ENCODE results near the gene DAAM1. TPM values are rescaled to one million over a fixed set of nuclear protein-coding genes. Genes with fewer than 3 reads are reported as not detected.

DAAM1 gene
- total and polyA plus RNA-seq, 2 donors (not counting 1 experiment from before 2014, with no cell fraction given) = 11.2 to 34.3 TPM

- ChIA-PET CTCF (interaction anchor here (0.7 kb wide), 1 partner anchor 37 kb away, joined by 3 read pairs; no protein-coding TSS in a partner anchor), POLR2A (no interaction called here)
- Histone ChIP-seq H3K4me3 (ENCODE audit: control extremely low read depth in 1 of 5, extremely low read depth in 1 of 5, insufficient read depth in 1 of 5, low read depth in 2 of 5, low read length in 4 of 5) (no peak overlapping the region), H2AFZ (ENCODE audit: insufficient read depth, low read depth, low read length, poor library complexity, severe bottlenecking) (no peak overlapping the region), H3K9me3 (ENCODE audit: control extremely low read depth in 1 of 3, control insufficient read depth in 2 of 3, insufficient read depth in 1 of 3, low read length in 2 of 3) (no peaks in the 10 kb centered on the region), H3K9ac (ENCODE audit: low read length) (no peak overlapping the region), H3K27ac (ENCODE audit: low read length in 2 of 2) (no peak overlapping the region), H3K36me3 (replicated peaks in 1 of 2; ENCODE audit: control extremely low read depth in 1 of 2, control insufficient read depth in 1 of 2, extremely low read depth in 1 of 2, insufficient read depth in 2 of 2, low read length in 1 of 2) (no peaks in the 10 kb centered on the region), H3K4me1 (ENCODE audit: control insufficient read depth in 2 of 2, insufficient read depth in 2 of 2, low read length in 2 of 2) (no peaks in the 10 kb centered on the region), H4K20me1 (ENCODE audit: control insufficient read depth, insufficient read depth, low read length, poor library complexity, severe bottlenecking) (peaks cover 13% of the 10 kb centered on the region), H3K79me2 (ENCODE audit: control insufficient read depth, insufficient read depth, low read length) (peaks cover 95% of the 10 kb centered on the region), H3K27me3 (replicated peaks in 1 of 4; ENCODE audit: control extremely low read depth in 1 of 4, control insufficient read depth in 3 of 4, insufficient read depth in 4 of 4, low read length in 3 of 4) (no peaks in the 10 kb centered on the region), H3K4me2 (replicated peaks; ENCODE audit: low read depth, low read length, poor library complexity, severe bottlenecking) (no peak overlapping the region)
- no peak for DNase-seq
- Mint-ChIP-seq H3K9me3 (ENCODE audit: insufficient read depth) (no peaks in the 10 kb centered on the region), H3K27me3 (no peaks in the 10 kb centered on the region), H3K4me3 (no peak overlapping the region), H3K4me1 (peaks cover 18% of the 10 kb centered on the region), H3K27ac (no peak overlapping the region)
- intact Hi-C loops (cut with micrococcal nuclease) = no loop called here
- ATAC-seq (ENCODE audit: low read depth) = no peak
- TF ChIP-seq EZH2 (IDR thresholded peaks at IDR 0.05; ENCODE audit: borderline replicate concordance, insufficient read depth, low read depth, low read length, poor library complexity, severe bottlenecking) (no peak), CTCF (IDR thresholded peaks at IDR 0.05) (no peak)
- WGBS (ENCODE audit: insufficient coverage) = 96% methylated on average over 2 of the region's 2 CpGs
These were observed 7.4 kb downstream of the DAAM1 start for GRCh38 chr14:59195912-59196311.

GRCh38 chr14:59197695-59198262 lies 9.3 kb downstream of the DAAM1 start:
- H3K4me3 Mint-ChIP-seq = no peak overlapping the region

More at GRCh38 chr14:59197695-59198262, 9.3 kb downstream of the DAAM1 start:
- no peak for ATAC-seq (ENCODE audit: low read depth)
- Histone ChIP-seq H4K20me1 (ENCODE audit: control insufficient read depth, insufficient read depth, low read length, poor library complexity, severe bottlenecking) (peaks cover 13% of the 10 kb centered on the region), H3K4me1 (ENCODE audit: control insufficient read depth in 2 of 2, insufficient read depth in 2 of 2, low read length in 2 of 2) (no peaks in the 10 kb centered on the region), H3K9me3 (ENCODE audit: control extremely low read depth in 1 of 3, control insufficient read depth in 2 of 3, insufficient read depth in 1 of 3, low read length in 2 of 3) (no peaks in the 10 kb centered on the region), H3K27me3 (replicated peaks in 1 of 4; ENCODE audit: control extremely low read depth in 1 of 4, control insufficient read depth in 3 of 4, insufficient read depth in 4 of 4, low read length in 3 of 4) (no peaks in the 10 kb centered on the region), H2AFZ (ENCODE audit: insufficient read depth, low read depth, low read length, poor library complexity, severe bottlenecking) (no peak overlapping the region), H3K79me2 (ENCODE audit: control insufficient read depth, insufficient read depth, low read length) (peaks cover 98% of the 10 kb centered on the region), H3K4me3 (ENCODE audit: control extremely low read depth in 1 of 5, extremely low read depth in 1 of 5, insufficient read depth in 1 of 5, low read depth in 2 of 5, low read length in 4 of 5) (no peak overlapping the region), H3K36me3 (replicated peaks in 1 of 2; ENCODE audit: control extremely low read depth in 1 of 2, control insufficient read depth in 1 of 2, extremely low read depth in 1 of 2, insufficient read depth in 2 of 2, low read length in 1 of 2) (no peaks in the 10 kb centered on the region), H3K27ac (ENCODE audit: low read length in 2 of 2) (no peak overlapping the region), H3K9ac (ENCODE audit: low read length) (no peak overlapping the region), H3K4me2 (replicated peaks; ENCODE audit: low read depth, low read length, poor library complexity, severe bottlenecking) (no peak overlapping the region)
- TF ChIP-seq CTCF (IDR thresholded peaks at IDR 0.05) (no peak), EZH2 (IDR thresholded peaks at IDR 0.05; ENCODE audit: borderline replicate concordance, insufficient read depth, low read depth, low read length, poor library complexity, severe bottlenecking) (no peak)
- H3K27me3 Mint-ChIP-seq = no peaks in the 10 kb centered on the region
- DNase-seq = no peak
- ChIA-PET POLR2A (no interaction called here), CTCF (no interaction called here)
- no peaks in the 10 kb centered on the region for H3K9me3 Mint-ChIP-seq (ENCODE audit: insufficient read depth)
- intact Hi-C loops (cut with micrococcal nuclease) = no loop called here
- WGBS (ENCODE audit: insufficient coverage) = 64% methylated on average over 2 of the region's 5 CpGs
- H3K4me1 Mint-ChIP-seq = peaks cover 15% of the 10 kb centered on the region
- H3K27ac Mint-ChIP-seq = no peak overlapping the region
